GM21825 (cell line): ENCODE data around the gene F2R.
A peak's percentile ranks its signal among the peaks of the same experiment; 100 is the strongest.
"Not testable (repeated sequence)": the region's sequence is repeated elsewhere in the genome, so short reads cannot be mapped to it uniquely, and the experiment has no call there.

ENCODE experiments used
- ATAC-seq: cut with Tn5 transposase; IDR thresholded peaks from one replicate; pipeline ENCODE4 v1.9.1; 2021; ENCODE audit warnings: mild to moderate bottlenecking, moderate library complexity; ENCODE audit not compliant: unreplicated experiment

The F2R gene

GRCh38 chr5:76715736-76716455, at the start of gene F2R:
F2R (plus strand) TSS chr5:76716126; CDS start chr5:76716308, 182 bp downstream.
- ATAC-seq = peak; percentile 73

GRCh38 chr5:76667495-76667894, 48.4 kb upstream of the F2R start:
- ATAC-seq = no peak

DNA sequence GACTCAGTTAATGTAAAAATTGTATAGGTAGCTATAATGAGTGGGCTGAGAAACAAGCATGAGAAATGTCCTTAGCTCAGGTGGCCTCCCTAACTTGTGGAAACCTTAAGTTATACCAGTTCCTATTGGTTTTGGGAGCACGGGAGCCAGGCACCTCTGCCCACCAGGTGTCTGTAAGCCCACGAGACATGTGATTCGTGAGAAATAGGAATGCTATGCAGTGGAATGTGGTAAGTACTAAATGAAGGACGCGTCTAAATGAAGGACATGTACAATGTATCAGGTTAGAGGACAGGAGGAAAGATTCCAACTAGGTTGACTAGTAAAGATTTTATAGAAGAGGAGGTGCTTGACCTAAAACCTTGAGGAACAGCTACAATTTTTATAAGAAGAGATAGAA, 46.7 kb upstream of the F2R start:
- no peak for ATAC-seq

DNA sequence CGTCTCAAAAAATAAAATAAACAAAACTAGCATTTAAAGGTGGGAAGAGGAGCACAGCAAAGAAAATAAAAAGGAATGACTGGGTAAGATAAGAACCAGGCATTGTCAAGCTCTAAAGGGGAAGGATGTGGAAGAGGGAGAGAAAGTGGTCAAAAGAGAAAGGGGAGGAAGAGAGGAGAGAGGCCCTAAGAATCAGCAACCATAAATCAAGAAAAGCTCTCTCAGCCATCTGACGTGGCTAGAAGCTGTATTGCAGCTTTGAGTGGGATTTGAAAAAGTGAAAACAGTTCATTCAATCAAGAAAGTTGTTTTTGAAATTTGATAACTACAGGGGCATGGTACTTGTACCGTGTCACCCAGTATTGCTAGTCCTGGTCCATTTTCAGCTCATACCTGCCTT, 45.4 kb upstream of the F2R start:
- no peak for ATAC-seq

DNA sequence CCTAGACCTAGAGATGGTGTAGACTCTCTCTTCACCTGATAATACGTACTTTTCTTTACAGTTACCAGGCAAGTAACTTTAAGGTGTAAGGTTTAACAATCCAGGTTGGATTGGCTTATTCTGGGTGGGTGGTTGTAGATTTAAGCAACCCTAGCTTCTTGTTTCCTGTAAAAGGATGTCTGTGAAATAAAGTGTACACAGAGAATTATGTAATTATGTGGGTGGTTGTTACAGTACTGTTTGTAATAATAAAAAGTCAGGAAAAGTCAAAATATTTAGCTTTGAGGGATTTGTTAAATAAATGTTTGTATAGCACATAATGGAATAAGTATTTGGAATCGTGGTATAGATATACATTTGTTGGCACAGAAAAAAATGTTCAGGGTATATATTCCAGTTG, 43.7 kb upstream of the F2R start:
- ATAC-seq = no peak

DNA sequence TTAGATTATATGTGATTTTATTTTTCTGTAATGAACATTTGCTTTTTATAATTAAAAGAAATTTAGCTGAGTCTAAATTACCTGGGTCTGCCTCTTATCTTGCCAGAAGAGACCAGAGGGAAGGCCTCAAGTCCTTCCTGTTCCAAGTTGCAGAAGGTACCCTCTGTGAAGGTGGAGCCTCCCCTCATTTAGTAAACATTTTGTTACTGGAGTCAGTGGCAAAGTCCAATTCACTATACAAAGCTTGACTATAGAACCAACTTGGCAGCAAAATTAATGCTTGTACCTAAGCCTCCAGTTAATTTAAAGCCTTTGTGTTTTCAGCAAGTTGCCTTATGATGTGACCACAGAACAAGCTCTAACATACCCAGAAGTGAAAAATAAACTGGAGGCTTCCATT, 42.8 kb upstream of the F2R start:
- no peak for ATAC-seq

DNA sequence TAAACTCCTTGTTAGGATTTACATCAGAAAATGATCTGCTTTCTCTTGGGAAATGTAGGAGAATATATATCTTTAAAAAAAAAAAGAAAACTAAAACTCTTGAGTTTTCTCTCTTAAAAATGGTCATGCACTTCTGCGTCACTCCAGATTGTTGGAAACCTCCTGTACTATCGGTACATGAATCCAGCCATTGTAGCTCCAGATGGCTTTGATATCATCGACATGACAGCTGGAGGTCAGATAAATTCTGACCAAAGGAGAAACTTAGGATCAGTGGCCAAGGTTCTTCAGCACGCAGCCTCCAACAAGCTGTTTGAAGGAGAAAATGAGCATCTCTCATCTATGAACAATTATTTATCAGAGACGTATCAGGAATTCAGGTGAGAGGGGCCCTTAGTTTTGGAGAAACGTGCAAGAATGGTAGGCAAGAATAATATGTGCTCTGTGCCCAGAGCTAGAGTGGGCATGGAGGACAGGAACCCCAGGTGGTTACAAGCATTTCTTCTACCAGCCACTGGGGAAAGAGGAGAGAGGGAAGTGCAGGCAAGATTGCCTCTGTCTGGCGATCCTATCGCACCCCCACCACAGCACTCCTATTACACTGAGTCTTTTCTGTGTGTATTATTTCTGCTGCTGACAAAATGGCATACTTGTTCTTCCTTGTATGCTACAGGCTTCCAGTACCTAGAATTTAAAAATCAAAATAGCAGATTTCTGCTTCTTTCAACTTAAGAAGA, 41.4 kb upstream of the F2R start:
- no peak for ATAC-seq

GRCh38 chr5:76675364-76675763, 40.6 kb upstream of the F2R start:
- no peak for ATAC-seq

GRCh38 chr5:76677849-76678472, 38.0 kb upstream of the F2R start:
- ATAC-seq = no peak

DNA sequence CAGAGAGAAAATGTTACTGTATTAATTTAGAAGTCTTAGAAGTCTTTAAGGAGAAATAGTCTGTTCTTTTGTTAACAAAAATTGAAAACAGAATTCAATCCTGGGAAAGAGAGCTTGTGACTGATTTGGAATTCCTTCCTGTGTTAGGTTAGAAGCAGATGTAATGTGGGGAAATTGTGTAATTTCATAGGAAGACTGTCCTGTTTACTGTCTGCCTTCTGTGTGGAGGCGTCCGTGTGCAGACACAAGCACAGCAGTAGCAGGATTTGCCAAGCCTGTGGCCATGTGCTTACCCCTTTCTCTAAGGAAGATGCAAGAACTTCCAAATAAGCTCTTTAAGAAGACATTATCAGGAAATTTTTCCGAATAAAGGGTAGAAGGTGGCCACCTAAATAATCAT, 36.7 kb upstream of the F2R start:
- ATAC-seq = no peak

DNA sequence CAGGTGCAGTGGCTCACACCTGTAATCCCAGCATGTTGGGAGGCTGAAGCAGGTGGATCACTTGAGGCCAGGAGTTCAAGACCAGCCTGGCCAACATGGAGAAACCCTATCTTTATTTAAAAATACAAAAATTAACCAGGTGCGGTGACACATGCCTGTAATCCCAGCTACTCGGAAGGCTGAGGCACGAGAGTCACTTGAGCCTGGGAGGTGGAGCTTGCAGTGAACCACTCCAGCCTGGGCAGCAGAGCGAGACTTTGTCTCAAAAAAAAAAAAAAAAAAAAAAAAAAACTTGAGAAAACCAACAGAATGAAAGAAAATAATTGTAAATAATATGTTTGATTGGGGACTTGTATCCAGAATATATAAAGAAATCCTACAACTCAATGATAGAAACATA, 35.1 kb upstream of the F2R start:
- ATAC-seq = not testable (repeated sequence)

GRCh38 chr5:76681287-76681686, 34.6 kb upstream of the F2R start:
- no peak for ATAC-seq

DNA sequence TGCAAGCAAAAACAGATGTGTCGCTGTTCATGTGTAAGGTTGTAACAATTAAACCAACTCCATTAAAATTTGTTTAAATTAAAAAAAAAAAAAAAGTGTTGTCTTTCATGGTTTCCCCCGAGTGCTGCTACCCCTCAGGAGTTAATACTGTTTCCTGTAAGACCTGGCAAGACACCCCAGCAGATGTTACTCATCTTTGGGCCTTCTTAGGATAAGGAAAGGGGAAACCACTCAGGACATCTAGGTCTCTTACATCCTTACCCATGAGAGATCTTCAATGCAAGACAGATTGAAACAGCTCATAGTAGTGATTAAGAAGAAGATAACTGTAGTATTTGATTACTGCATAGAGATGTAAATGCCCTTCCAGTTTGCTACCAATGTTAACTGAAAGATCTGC, 33.5 kb upstream of the F2R start:
- no peak for ATAC-seq

DNA sequence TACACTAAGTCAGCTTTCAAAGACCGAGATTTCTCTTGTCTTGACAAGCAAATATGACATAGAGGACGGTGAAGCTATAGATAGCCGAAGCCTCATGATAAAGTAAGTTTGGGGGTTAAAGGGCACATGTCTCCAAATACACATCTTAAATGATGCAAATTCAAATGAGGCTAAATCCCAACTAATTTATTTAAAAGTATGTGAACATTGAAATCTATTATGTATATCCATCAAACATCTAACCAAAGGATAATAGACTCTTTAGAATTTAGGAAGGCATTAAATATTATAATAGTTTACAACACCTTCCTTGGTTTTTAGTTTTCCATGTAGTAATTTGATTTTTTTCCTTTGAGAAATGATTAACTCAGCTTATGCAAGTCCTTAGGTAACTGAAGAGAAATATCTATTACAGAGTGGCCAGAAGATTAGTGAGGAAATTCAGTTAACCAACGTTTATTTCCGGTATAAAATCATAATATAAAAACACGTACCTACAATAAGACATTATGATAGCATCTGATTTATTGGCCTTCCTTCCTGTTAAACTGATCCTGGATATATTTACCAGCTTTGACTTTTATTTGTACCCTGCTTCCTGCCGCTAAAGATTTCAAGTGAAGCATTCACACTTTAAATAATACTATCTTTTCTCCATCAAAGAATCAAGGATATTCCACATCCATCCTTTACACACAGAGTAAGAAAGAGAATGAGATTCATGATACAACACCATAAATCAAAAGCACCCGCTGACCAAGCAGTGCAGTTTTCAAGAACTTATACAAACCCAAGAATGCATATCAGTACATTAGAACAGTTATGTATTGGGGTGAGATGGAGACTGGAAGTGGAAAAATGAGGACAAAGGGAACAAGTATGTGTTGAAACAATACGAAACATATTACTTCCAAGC, 31.9 kb upstream of the F2R start:
- no peak for ATAC-seq

- ATAC-seq = no peak
Measured at GRCh38 chr5:76684756-76685519, 31.0 kb upstream of the F2R start.

DNA sequence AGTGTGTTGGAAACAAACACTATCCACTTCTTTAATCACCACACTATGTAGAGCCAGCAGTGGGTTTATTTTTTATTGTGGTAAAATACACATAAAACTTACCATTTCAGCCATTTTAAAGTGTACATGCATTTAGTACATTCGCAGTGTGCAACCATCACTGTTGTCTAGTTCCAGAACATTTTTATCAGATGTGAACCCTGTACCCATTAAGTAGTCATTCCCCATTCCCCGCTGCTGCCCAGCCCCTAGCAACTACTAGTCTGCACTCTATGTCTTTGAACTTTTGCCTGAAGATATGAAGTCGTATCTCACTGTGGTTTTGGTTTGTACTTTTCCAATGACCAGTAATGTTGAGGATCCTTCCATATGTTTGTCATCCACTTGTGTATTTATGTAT, 30.2 kb upstream of the F2R start:
- ATAC-seq = no peak

DNA sequence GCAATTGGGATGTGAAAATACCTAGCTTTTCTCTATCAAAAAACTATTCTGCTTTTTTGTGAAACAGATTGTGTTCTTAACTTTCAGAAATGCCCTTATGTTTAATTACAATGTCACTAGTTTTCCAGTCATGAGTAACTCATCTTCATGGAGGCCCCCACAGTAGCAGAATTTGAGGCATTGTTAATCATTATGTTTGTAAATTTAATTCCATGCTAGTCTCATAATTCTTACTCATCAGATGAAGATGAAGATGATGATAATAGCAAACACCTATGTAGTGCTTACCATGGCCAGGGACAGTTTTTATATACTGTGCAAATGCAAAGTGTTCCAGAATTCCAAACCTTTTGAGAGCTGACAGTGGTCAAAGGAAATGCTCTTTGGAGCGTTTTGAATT, 27.7 kb upstream of the F2R start:
- no peak for ATAC-seq

DNA sequence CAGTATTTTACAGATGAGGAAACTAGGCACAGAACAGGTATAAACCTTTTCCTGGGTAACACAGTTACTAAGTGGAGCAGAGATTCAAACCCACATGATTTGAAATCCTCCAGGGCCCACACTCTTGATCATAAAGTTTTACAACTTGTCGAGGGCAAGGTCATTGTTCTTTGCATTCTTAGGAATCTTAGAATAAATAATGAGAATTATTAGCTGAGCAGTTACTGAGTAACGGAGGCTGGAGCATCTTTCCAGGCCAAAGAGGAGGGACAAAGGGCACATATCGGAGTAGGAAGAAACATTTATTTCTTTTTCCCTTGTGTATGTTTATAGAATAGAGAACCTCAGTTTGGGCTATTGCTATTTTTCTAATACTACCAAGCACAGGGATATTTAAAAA, 27.1 kb upstream of the F2R start:
- no peak for ATAC-seq

DNA sequence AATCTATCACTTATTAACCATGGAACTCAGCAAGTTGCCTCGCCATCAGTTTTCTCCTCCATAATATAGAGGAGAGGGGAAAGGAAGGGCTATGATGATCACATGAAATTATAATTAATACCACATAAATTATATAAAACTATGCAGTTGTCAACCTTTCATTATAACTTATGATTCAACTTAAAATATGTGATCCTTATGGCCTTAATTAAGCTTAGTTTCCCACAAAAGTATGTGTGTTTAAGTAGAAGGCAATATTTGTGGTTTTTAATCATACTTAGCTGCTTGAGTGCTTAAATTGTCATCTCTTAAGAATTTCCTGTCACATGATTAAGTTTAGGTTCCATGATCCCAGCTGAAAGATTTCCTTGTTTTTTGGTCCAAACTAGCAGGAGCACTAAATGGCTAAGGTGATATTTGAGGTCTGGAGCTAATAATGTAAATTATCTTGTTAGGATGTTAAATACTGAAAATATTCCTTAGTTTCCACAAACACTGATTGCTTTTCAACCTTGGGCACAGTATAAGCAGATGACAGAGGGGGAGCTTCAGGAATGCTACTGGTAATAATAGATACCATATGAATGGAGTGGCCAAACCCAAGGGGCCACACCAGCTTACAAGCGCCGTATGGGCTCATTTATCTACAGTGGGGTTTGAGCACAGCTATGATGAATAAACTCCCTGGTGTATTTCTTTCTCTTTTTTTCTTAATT, 26.4 kb upstream of the F2R start:
- no peak for ATAC-seq
